GM23248 (cell line): Measurements from ENCODE around the gene BPIFA3. TPM values are rescaled to one million over a fixed set of nuclear protein-coding genes. Genes with fewer than 3 reads are reported as not detected.

Experiments
- DNase-seq: peaks from one replicate; pipeline ENCODE4 v3.0.0-alpha.2; 2015
- H2AFZ ChIP-seq: fragments of 200-600 bp; sonication (generic); 2 replicates; pipeline ENCODE4 v1.6.1; 2016; ENCODE audit warnings: antibody characterized with exemption
- H3F3A ChIP-seq: fragments of 200-600 bp; sonication (generic); 2 replicates; pipeline ENCODE4 v1.6.1; 2016; ENCODE audit warnings: mild to moderate bottlenecking, antibody characterized with exemption, mixed run types; ENCODE audit not compliant: insufficient read depth
- H3K27ac ChIP-seq: fragments of 200-600 bp; sonication (generic); 2 replicates; pipeline ENCODE4 v1.5.1; 2016; ENCODE audit warnings: mild to moderate bottlenecking
- H3K27me3 ChIP-seq: fragments of 200-600 bp; sonication (generic); replicated peaks from 2 replicates; pipeline ENCODE4 v1.6.1; 2016; ENCODE audit warnings: mild to moderate bottlenecking; ENCODE audit not compliant: insufficient read depth
- H3K36me3 ChIP-seq: fragments of 200-600 bp; sonication (generic); 2 replicates; pipeline ENCODE4 v1.6.1; 2016; ENCODE audit warnings: low read depth, mild to moderate bottlenecking
- H3K4me1 ChIP-seq: fragments of 200-600 bp; sonication (generic); 2 replicates; pipeline ENCODE4 v1.6.1; 2016; ENCODE audit warnings: mild to moderate bottlenecking; ENCODE audit not compliant: insufficient read depth
- H3K4me2 ChIP-seq: fragments of 200-600 bp; sonication (generic); one replicate; pipeline ENCODE4 v1.6.1; 2016; ENCODE audit warnings: mild to moderate bottlenecking; ENCODE audit not compliant: unreplicated experiment
- H3K4me3 ChIP-seq: fragments of 200-600 bp; sonication (generic); 2 replicates; pipeline ENCODE4 v1.5.1; 2016; ENCODE audit warnings: mild to moderate bottlenecking
- H3K79me2 ChIP-seq: fragments of 200-600 bp; sonication (generic); 2 replicates; pipeline ENCODE4 v1.6.1; 2016; ENCODE audit warnings: mild to moderate bottlenecking; ENCODE audit not compliant: insufficient read depth
- H3K9ac ChIP-seq: fragments of 200-600 bp; sonication (generic); 2 replicates; pipeline ENCODE4 v1.6.1; 2016; ENCODE audit warnings: mild to moderate bottlenecking
- H3K9me2 ChIP-seq: fragments of 200-600 bp; sonication (generic); 2 replicates; pipeline ENCODE4 v1.6.1; 2016; ENCODE audit warnings: mixed run types, mild to moderate bottlenecking, moderate library complexity; ENCODE audit not compliant: insufficient read depth
- H3K9me3 ChIP-seq: fragments of 200-600 bp; sonication (generic); one replicate; pipeline ENCODE4 v1.6.1; 2017; ENCODE audit warnings: low read depth
- H4K20me1 ChIP-seq: fragments of 200-600 bp; sonication (generic); 2 replicates; pipeline ENCODE4 v1.6.0; 2016; ENCODE audit not compliant: insufficient read depth
- EZH2 ChIP-seq: fragments of 200-600 bp; sonication (generic); IDR thresholded peaks from 2 replicates; pipeline ENCODE4 v1.6.1; 2018; ENCODE audit warnings: antibody characterized with exemption, mild to moderate bottlenecking; ENCODE audit not compliant: insufficient read depth, poor library complexity, severe bottlenecking
- EZH2phosphoT487 ChIP-seq: fragments of 200-600 bp; sonication (generic); IDR thresholded peaks from 2 replicates; pipeline ENCODE4 v1.6.1; 2018; ENCODE audit warnings: antibody characterized with exemption, moderate library complexity, mild to moderate bottlenecking, low read depth; ENCODE audit not compliant: insufficient read depth
- whole genome bisulfite sequencing, 2 experiments: methylation state at CpG; one replicate each; pipeline ENCODE4 v1.1.6; 2015 to 2017; ENCODE audit warnings: low lambda C conversion rate in 2 of 2, low coverage in 1 of 2; ENCODE audit errors: missing lambda C conversion rate in 2 of 2; 5-methylcytosine and 5-hydroxymethylcytosine counted together
- in situ Hi-C: fragments of 300-500 bp; cut with MboI; formaldehyde crosslinking; loops from 2 replicates; pipeline ENCODE4 v1.15.0; 2020
- polyA plus RNA-seq: library from polyadenylated mRNA; unstranded; fragments of >200 nt; fragmentation: Nextera tagmentation; extraction: Ambion mirVana; gene quantifications from 2 replicates; pipeline ENCODE4 v1.2.1, GENCODE V29; 2016
- total RNA-seq: library from RNA; depleted of rRNA; stranded (reverse); fragments of >200 nt; shearing (Covaris generic); gene quantifications from 2 replicates; pipeline ENCODE4 v1.2.3, GENCODE V29; 2014

The BPIFA3 gene
- total and polyA plus RNA-seq, 2 experiments from 2014 or later, result not detected

GRCh38 chr20:33235696-33236095, 18.5 kb downstream of the BPIFA3 start, which contains the start of gene BPIFA1:
Gene BPIFA1 (plus strand): TSS chr20:33235996. CDS start chr20:33237712, 1,716 bp downstream.
- 22 to 30% methylated on average over 5 of the region's 5 CpGs for WGBS, 2 experiments
- no peaks in the 10 kb centered on the region for H3K36me3 ChIP-seq
- no peak within 1 kb of the TSS for H3K9ac ChIP-seq
- H3K4me1 ChIP-seq, result no peaks in the 10 kb centered on the region
- H3K4me3 ChIP-seq, result no peak within 1 kb of the TSS
- in situ Hi-C loops, result no loop called here
- H4K20me1 ChIP-seq, result no peaks in the 10 kb centered on the region
- H3K9me3 ChIP-seq, result no peaks in the 10 kb centered on the region
- DNase-seq, result no peak
- no peak within 1 kb of the TSS for H3K4me2 ChIP-seq
- TF ChIP-seq EZH2phosphoT487 (no peak), EZH2 (no peak)
- H3K27me3 ChIP-seq, result peaks cover 20% of the 10 kb centered on the region
- H3F3A ChIP-seq, result no peaks in the 10 kb centered on the region
- no peak within 1 kb of the TSS for H2AFZ ChIP-seq
- no peaks in the 10 kb centered on the region for H3K79me2 ChIP-seq
- no peak within 1 kb of the TSS for H3K27ac ChIP-seq
- no peaks in the 10 kb centered on the region for H3K9me2 ChIP-seq

- DNase-seq, result no peak
- Histone ChIP-seq H3K9me3 (no peaks in the 10 kb centered on the region), H3K4me1 (no peaks in the 10 kb centered on the region), H3K4me2 (no peak overlapping the region), H3K9me2 (no peaks in the 10 kb centered on the region), H2AFZ (no peak overlapping the region), H3K27me3 (peaks cover 18% of the 10 kb centered on the region), H3F3A (no peaks in the 10 kb centered on the region), H3K79me2 (no peaks in the 10 kb centered on the region), H3K4me3 (no peak overlapping the region), H3K27ac (no peak overlapping the region), H4K20me1 (no peaks in the 10 kb centered on the region), H3K36me3 (no peaks in the 10 kb centered on the region), H3K9ac (no peak overlapping the region)
- in situ Hi-C loops, result no loop called here
- WGBS, 2 experiments, result 17 to 18% methylated on average over 1 of the region's 1 CpG
- no peak for TF ChIP-seq EZH2phosphoT487
- TF ChIP-seq EZH2, result no peak
These were observed 19.2 kb downstream of the BPIFA3 start for GRCh38 chr20:33236351-33236750.

- no peak overlapping the region for H3K4me3 ChIP-seq
- no peaks in the 10 kb centered on the region for H3K9me2 ChIP-seq
- no peak overlapping the region for H2AFZ ChIP-seq
- H3K4me2 ChIP-seq, result no peak overlapping the region
- H4K20me1 ChIP-seq, result no peaks in the 10 kb centered on the region
- no peak for DNase-seq
- H3K36me3 ChIP-seq, result no peaks in the 10 kb centered on the region
- no peaks in the 10 kb centered on the region for H3K79me2 ChIP-seq
- H3K27me3 ChIP-seq, result peaks cover 22% of the 10 kb centered on the region
- H3K27ac ChIP-seq, result no peak overlapping the region
- no peaks in the 10 kb centered on the region for H3K4me1 ChIP-seq
- H3K9ac ChIP-seq, result no peak overlapping the region
- no peaks in the 10 kb centered on the region for H3K9me3 ChIP-seq
- WGBS, 2 experiments, result 41 to 47% methylated on average over 6 of the region's 6 CpGs
- no peak for TF ChIP-seq EZH2phosphoT487
- TF ChIP-seq EZH2, result no peak
- no peaks in the 10 kb centered on the region for H3F3A ChIP-seq
- in situ Hi-C loops, result no loop called here
These were observed 20.8 kb downstream of the BPIFA3 start for GRCh38 chr20:33237989-33238388.

- TF ChIP-seq EZH2 (no peak), EZH2phosphoT487 (no peak)
- Histone ChIP-seq H4K20me1 (no peaks in the 10 kb centered on the region), H3K4me1 (no peaks in the 10 kb centered on the region), H3K27me3 (peaks cover 23% of the 10 kb centered on the region), H3K4me3 (no peak overlapping the region), H3K79me2 (no peaks in the 10 kb centered on the region), H3K9me3 (no peaks in the 10 kb centered on the region), H3K9me2 (no peaks in the 10 kb centered on the region), H3F3A (no peaks in the 10 kb centered on the region), H2AFZ (no peak overlapping the region), H3K4me2 (no peak overlapping the region), H3K9ac (no peak overlapping the region), H3K36me3 (no peaks in the 10 kb centered on the region), H3K27ac (no peak overlapping the region)
- in situ Hi-C loops, result no loop called here
- DNase-seq, result no peak
- WGBS, 2 experiments, result 0 to 4% methylated on average over 1 of the region's 1 CpG
These were observed 22.3 kb downstream of the BPIFA3 start for GRCh38 chr20:33239418-33239817.
